Thoracic aorta (tissue), 2 donors: Measurements from ENCODE around the gene RALGPS2. TPM values are rescaled to one million over a fixed set of nuclear protein-coding genes. Genes with fewer than 3 reads are reported as not detected.

ENCODE experiments used
- ATAC-seq: fragments of 150-250 bp; one replicate; pipeline ENCODE4 v1.8.0; 2017; ENCODE audit warnings: low read depth; ENCODE audit not compliant: insufficient number of reproducible peaks, low FRiP score
- DNase-seq: peaks from one replicate; pipeline ENCODE4 v3.0.0-alpha.2; 2020; ENCODE audit warnings: low spot score
- H3K27ac ChIP-seq, 2 donors: fragments of 200-600 bp; sonication (generic); 1 replicate in 1 of 2; 2 replicates in 1 of 2; pipeline ENCODE4 v1.5.1; 2016; ENCODE audit warnings: mild to moderate bottlenecking in 2 of 2, moderate library complexity in 2 of 2
- H3K27me3 ChIP-seq: fragments of 200-600 bp; sonication (generic); replicated peaks from 2 replicates; pipeline ENCODE4 v1.6.0; 2016; ENCODE audit warnings: mild to moderate bottlenecking; ENCODE audit not compliant: insufficient read depth
- H3K36me3 ChIP-seq: fragments of 200-600 bp; sonication (generic); one replicate; pipeline ENCODE4 v1.5.1; 2016
- H3K4me1 ChIP-seq, 2 donors: fragments of 200-600 bp; sonication (generic); 1 replicate in 1 of 2; 2 replicates in 1 of 2; pipeline versions ENCODE4 v1.5.1 to v1.6.0; 2016; ENCODE audit warnings: low read depth in 2 of 2, mild to moderate bottlenecking in 1 of 2; ENCODE audit not compliant: control insufficient read depth in 1 of 2
- H3K4me3 ChIP-seq: fragments of 200-600 bp; sonication (generic); 2 replicates; pipeline ENCODE4 v1.5.1; 2016; ENCODE audit warnings: mild to moderate bottlenecking
- H3K9me3 ChIP-seq: fragments of 200-600 bp; sonication (generic); 2 replicates; pipeline ENCODE4 v1.5.1; 2016
- total RNA-seq, 2 donors: library from RNA; depleted of rRNA; stranded (reverse); fragments of >200 nt; gene quantifications; one replicate each; pipeline versions ENCODE4 v1.1.0 to v1.2.3, GENCODE V29; 2016
- TF ChIP-seq, protein P1 (sequence below): fragments of 200-600 bp; sonication (generic); IDR thresholded peaks from one replicate; pipeline ENCODE4 v1.5.1; 2019; ENCODE audit warnings: antibody characterized with exemption

The RALGPS2 gene
- total RNA-seq, 2 donors from 2014 or later: 4.9 to 9.5 TPM

GRCh38 chr1:178690496-178690895 is 34.5 kb upstream of the RALGPS2 start:
- Histone ChIP-seq H3K36me3 (no peaks in the 10 kb centered on the region), H3K4me1 (no peaks in the 10 kb centered on the region), H3K27ac (no peak overlapping the region), H3K27me3 (no peaks in the 10 kb centered on the region), H3K9me3 (no peaks in the 10 kb centered on the region), H3K4me3 (no peak overlapping the region)
- ATAC-seq (no peak), DNase-seq (no peak)
- TF ChIP-seq, protein P1, sequence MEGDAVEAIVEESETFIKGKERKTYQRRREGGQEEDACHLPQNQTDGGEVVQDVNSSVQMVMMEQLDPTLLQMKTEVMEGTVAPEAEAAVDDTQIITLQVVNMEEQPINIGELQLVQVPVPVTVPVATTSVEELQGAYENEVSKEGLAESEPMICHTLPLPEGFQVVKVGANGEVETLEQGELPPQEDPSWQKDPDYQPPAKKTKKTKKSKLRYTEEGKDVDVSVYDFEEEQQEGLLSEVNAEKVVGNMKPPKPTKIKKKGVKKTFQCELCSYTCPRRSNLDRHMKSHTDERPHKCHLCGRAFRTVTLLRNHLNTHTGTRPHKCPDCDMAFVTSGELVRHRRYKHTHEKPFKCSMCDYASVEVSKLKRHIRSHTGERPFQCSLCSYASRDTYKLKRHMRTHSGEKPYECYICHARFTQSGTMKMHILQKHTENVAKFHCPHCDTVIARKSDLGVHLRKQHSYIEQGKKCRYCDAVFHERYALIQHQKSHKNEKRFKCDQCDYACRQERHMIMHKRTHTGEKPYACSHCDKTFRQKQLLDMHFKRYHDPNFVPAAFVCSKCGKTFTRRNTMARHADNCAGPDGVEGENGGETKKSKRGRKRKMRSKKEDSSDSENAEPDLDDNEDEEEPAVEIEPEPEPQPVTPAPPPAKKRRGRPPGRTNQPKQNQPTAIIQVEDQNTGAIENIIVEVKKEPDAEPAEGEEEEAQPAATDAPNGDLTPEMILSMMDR: no peak

DNA sequence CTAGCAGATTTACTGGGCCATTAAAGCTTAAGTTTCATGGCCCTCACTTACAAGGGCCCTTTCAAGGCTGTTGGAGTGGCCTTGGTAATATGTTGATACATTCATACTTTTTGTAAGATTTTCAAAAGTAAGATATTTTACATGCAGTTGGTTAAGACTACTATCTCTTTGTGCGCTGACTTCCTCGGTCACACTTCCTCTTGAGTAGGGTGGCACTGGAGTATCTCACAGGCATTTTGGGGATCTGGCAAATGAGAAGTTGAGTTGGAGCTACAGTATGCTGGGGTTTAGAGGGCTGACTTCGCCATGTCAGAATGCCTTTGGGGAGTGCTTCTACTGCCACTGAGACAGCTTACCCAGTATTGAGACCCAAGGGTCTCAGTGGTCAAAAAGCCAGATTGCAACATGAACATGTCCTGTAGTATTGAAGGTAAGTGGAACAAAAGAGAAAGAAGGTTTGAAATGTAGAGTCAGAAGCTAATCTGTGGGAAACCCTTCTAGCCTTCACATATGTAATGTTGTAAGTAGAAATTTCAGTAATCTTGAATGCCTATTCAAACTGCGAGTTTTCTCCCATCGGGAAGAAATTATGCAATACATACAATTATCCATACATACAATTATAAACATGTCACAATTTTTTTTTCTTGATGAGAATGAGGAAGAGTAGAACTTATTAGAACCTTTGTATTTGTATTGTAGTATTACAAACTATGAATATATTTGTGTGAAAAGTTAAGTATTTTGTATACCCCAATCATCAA is 32.3 kb upstream of the RALGPS2 start:
- H3K9me3 ChIP-seq: no peaks in the 10 kb centered on the region
- H3K27ac ChIP-seq: no peak overlapping the region
- H3K27me3 ChIP-seq: no peaks in the 10 kb centered on the region
- H3K4me3 ChIP-seq: no peak overlapping the region
- H3K36me3 ChIP-seq: no peaks in the 10 kb centered on the region
- DNase-seq (no peak), ATAC-seq (no peak)
- TF ChIP-seq, protein P1: no peak
- no peaks in the 10 kb centered on the region for H3K4me1 ChIP-seq

- Histone ChIP-seq H3K9me3 (no peaks in the 10 kb centered on the region), H3K4me3 (no peak overlapping the region), H3K36me3 (no peaks in the 10 kb centered on the region), H3K27me3 (no peaks in the 10 kb centered on the region), H3K4me1 (no peaks in the 10 kb centered on the region), H3K27ac (no peak overlapping the region)
- DNase-seq (no peak), ATAC-seq (no peak)
- TF ChIP-seq, protein P1: no peak
Measured at GRCh38 chr1:178693366-178693765, 31.7 kb upstream of the RALGPS2 start.

DNA sequence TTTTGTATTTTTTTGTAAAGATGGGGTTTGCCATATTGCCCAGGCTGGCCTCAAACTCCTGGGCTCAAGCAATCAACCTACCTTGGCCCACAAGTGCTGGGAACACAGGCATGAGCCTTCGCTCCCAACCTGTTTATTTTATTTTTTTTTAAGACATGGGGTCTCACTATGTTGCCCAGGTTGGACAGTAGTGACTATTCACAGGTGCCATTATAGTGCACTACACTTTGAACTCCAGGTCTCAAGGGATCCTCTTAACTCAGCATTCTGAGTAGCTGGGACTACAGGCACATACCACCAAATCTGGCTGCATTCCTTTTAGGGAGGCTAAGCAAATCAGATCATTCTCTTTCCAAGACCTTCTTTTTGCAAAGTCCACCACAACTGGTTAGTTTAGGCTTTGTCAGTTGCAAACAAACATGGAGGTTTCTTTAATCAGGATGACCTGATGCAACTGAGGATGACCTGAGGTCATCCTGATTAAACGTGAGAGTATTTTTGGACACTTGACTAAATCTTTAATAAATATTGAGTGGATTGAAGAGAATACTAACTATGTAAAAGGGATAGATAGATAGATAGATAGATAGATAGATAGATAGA is 30.0 kb upstream of the RALGPS2 start:
- no peaks in the 10 kb centered on the region for H3K9me3 ChIP-seq
- H3K4me3 ChIP-seq: no peak overlapping the region
- no peaks in the 10 kb centered on the region for H3K4me1 ChIP-seq
- ATAC-seq: no peak
- TF ChIP-seq, protein P1: no peak
- no peak overlapping the region for H3K27ac ChIP-seq
- H3K36me3 ChIP-seq: no peaks in the 10 kb centered on the region
- no peak for DNase-seq
- H3K27me3 ChIP-seq: no peaks in the 10 kb centered on the region

GRCh38 chr1:178702146-178702545 is 22.9 kb upstream of the RALGPS2 start:
- ATAC-seq (no peak), DNase-seq (no peak)
- TF ChIP-seq, protein P1: no peak
- Histone ChIP-seq H3K36me3 (no peaks in the 10 kb centered on the region), H3K4me3 (no peak overlapping the region), H3K27ac (no peak overlapping the region), H3K27me3 (no peaks in the 10 kb centered on the region), H3K4me1 (no peaks in the 10 kb centered on the region), H3K9me3 (no peaks in the 10 kb centered on the region)
